Stimulated activated CD4-positive, alpha-beta T cell treated with anti-CD3 and anti-CD28 coated beads, Interleukin-12 subunit alpha, Interleukin-12 subunit beta, amount 100 ng/mL, for 4 hours (primary cell): ENCODE data around the gene PFDN5.

Experiments
- DNase-seq: peaks from one replicate; pipeline ENCODE4 v3.0.0-alpha.2; 2020

The PFDN5 gene

GRCh38 chr12:53295070-53295890 lies at the start of gene PFDN5:
Gene PFDN5 (plus strand): TSS chr12:53295542. CDS start chr12:53295568, 26 bp downstream.
- DNase-seq: peak; percentile 79

GRCh38 chr12:53251477-53252348 lies 43.6 kb upstream of the PFDN5 start:
- DNase-seq: peak; percentile 69

- DNase-seq: no peak
These were observed 42.9 kb upstream of the PFDN5 start for GRCh38 chr12:53252349-53252916.

GRCh38 chr12:53253298-53253697 lies 42.0 kb upstream of the PFDN5 start:
- DNase-seq: no peak

- no peak for DNase-seq
These were observed 40.4 kb upstream of the PFDN5 start for GRCh38 chr12:53254816-53255545.

GRCh38 chr12:53255996-53256395 lies 39.3 kb upstream of the PFDN5 start:
- no peak for DNase-seq

GRCh38 chr12:53258541-53259539 lies 36.5 kb upstream of the PFDN5 start:
- DNase-seq: no peak

- DNase-seq: no peak
These were observed 35.5 kb upstream of the PFDN5 start for GRCh38 chr12:53259891-53260290.

- DNase-seq: no peak
These were observed 29.6 kb upstream of the PFDN5 start for GRCh38 chr12:53265783-53266182.

- DNase-seq: peak; percentile 25
These were observed 27.9 kb upstream of the PFDN5 start for GRCh38 chr12:53267306-53267998.

- DNase-seq: peak; percentile 74
These were observed 27.2 kb upstream of the PFDN5 start, which contains the start of gene ESPL1 for GRCh38 chr12:53267999-53268629. Gene ESPL1 (plus strand): TSS chr12:53268299. CDS start chr12:53268767, 468 bp downstream.

- DNase-seq: no peak
These were observed 26.4 kb upstream of the PFDN5 start for GRCh38 chr12:53268630-53269562.

- no peak for DNase-seq
These were observed 20.9 kb upstream of the PFDN5 start for GRCh38 chr12:53274445-53274844.

GRCh38 chr12:53276511-53276910 lies 18.8 kb upstream of the PFDN5 start:
- DNase-seq: no peak

- no peak for DNase-seq
These were observed 17.4 kb upstream of the PFDN5 start for GRCh38 chr12:53277981-53278380.

GRCh38 chr12:53279283-53279869 lies 16.0 kb upstream of the PFDN5 start:
- no peak for DNase-seq

- no peak for DNase-seq
These were observed 15.3 kb upstream of the PFDN5 start for GRCh38 chr12:53279888-53280498.

GRCh38 chr12:53286448-53286847 lies 8.9 kb upstream of the PFDN5 start:
- DNase-seq: no peak
